Measurements from ENCODE around the gene CDK17. TPM values are rescaled to one million over a fixed set of nuclear protein-coding genes. Genes with fewer than 3 reads are reported as not detected.
"Not testable (repeated sequence)": the region's sequence is repeated elsewhere in the genome, so short reads cannot be mapped to it uniquely, and the experiment has no call there.

The CDK17 gene
- polyA plus RNA-seq, 5 donors: 38.6 to 67.7 (median 51.6) TPM

GRCh38 chr12:96420277-96420835 is 20.1 kb upstream of the CDK17 start:
- DNase-seq: no peak

- no peak for DNase-seq
These were observed 19.5 kb upstream of the CDK17 start for GRCh38 chr12:96419576-96420276.

- DNase-seq: not testable (repeated sequence)
These were observed 17.4 kb upstream of the CDK17 start for GRCh38 chr12:96417688-96418087.

GRCh38 chr12:96416033-96416799 is 16.0 kb upstream of the CDK17 start:
- DNase-seq: no peak

GRCh38 chr12:96414637-96415036 is 14.4 kb upstream of the CDK17 start:
- no peak for DNase-seq

GRCh38 chr12:96412431-96412830 is 12.2 kb upstream of the CDK17 start:
- DNase-seq: no peak

GRCh38 chr12:96409731-96410130 is 9.5 kb upstream of the CDK17 start:
- no peak for DNase-seq

- DNase-seq: no peak
These were observed 8.8 kb upstream of the CDK17 start for GRCh38 chr12:96408993-96409392.

GRCh38 chr12:96407429-96408097 is 7.3 kb upstream of the CDK17 start:
- DNase-seq: not testable (repeated sequence)

GRCh38 chr12:96404696-96405095 is 4.5 kb upstream of the CDK17 start:
- no peak for DNase-seq

GRCh38 chr12:96403870-96404269 is 3.6 kb upstream of the CDK17 start:
- no peak for DNase-seq

GRCh38 chr12:96402522-96402921 is 2.3 kb upstream of the CDK17 start:
- DNase-seq: not testable (repeated sequence)

GRCh38 chr12:96402061-96402460 is 1.8 kb upstream of the CDK17 start:
- no peak for DNase-seq

- peak; percentile 63 to 80 for DNase-seq
These were observed 1.0 kb upstream of the CDK17 start for GRCh38 chr12:96401076-96401871.

GRCh38 chr12:96400631-96401075 is 414 bp upstream of the CDK17 start:
- DNase-seq: peak in 1 of 2 donors; percentile 68

- peak; percentile 73 to 75 for DNase-seq
These were observed 920 bp downstream of the CDK17 start for GRCh38 chr12:96399120-96399918.

- DNase-seq: peak; percentile 21 to 24
These were observed 1.7 kb downstream of the CDK17 start for GRCh38 chr12:96398424-96399119.

GRCh38 chr12:96397756-96398423 is 2.3 kb downstream of the CDK17 start:
- no peak for DNase-seq

- no peak for DNase-seq
These were observed 3.3 kb downstream of the CDK17 start for GRCh38 chr12:96396914-96397313.
